Colonic mucosa (tissue), 4 donors: ENCODE results near the gene CREB5. TPM values are rescaled to one million over a fixed set of nuclear protein-coding genes. Genes with fewer than 3 reads are reported as not detected.

Experiments used
- DNase-seq: peaks from one replicate; pipeline ENCODE4 v3.0.0-alpha.2; 2020
- H3K27ac ChIP-seq: fragments of 200-600 bp; one replicate; pipeline ENCODE4 v1.8.0; 2021
- H3K27me3 ChIP-seq: fragments of 200-600 bp; one replicate; pipeline ENCODE4 v1.8.0; 2021
- H3K36me3 ChIP-seq: fragments of 200-600 bp; one replicate; pipeline ENCODE4 v1.8.0; 2021
- H3K4me1 ChIP-seq: fragments of 200-600 bp; one replicate; pipeline ENCODE4 v1.8.0; 2021; ENCODE audit warnings: mild to moderate bottlenecking
- H3K4me3 ChIP-seq: fragments of 200-600 bp; one replicate; pipeline ENCODE4 v1.8.0; 2021
- H3K9ac ChIP-seq, 2 donors: one replicate each; pipeline ENCODE4 v1.7.0; 2013; ENCODE audit warnings: control low read depth in 2 of 2, low read depth in 2 of 2, low read length in 2 of 2
- H3K9me3 ChIP-seq: fragments of 200-600 bp; one replicate; pipeline ENCODE4 v1.8.0; 2021
- CTCF ChIP-seq: fragments of 200-600 bp; IDR thresholded peaks from one replicate; pipeline ENCODE4 v1.8.0; 2022; ENCODE audit warnings: antibody characterized with exemption, mild to moderate bottlenecking
- intact Hi-C: fragments of 100-400 bp; cut with DNase I; formaldehyde crosslinking; loops from one replicate; pipeline ENCODE4 v1.14.1; 2022
- total RNA-seq, 2 donors: library from RNA; stranded (reverse); fragmentation: NEBNext Ultra II Directional in 1 of 2; extraction: Animal tissue kit (Norgen Biotek cat#: 25700) in 1 of 2; gene quantifications; one replicate each; pipeline ENCODE4 v1.2.1, GENCODE V29; 2021
- donor health status: healthy.
- donor health status: DM: no; HTN: no; CAD: no.
- donor health status: DM: no; HTN: no; CAD: no.

Gene CREB5
- total RNA-seq, 2 donors from 2014 or later, result 0.54 to 3.6 TPM

GRCh38 chr7:28656529-28656928 lies 244.2 kb downstream of the CREB5 start:
- DNase-seq, result no peak
- no peaks in the 10 kb centered on the region for H3K36me3 ChIP-seq
- intact Hi-C loops, result no loop called here

GRCh38 chr7:28658381-28658780 lies 246.1 kb downstream of the CREB5 start:
- no peaks in the 10 kb centered on the region for H3K4me1 ChIP-seq
- no peaks in the 10 kb centered on the region for H3K27me3 ChIP-seq
- no peak overlapping the region for H3K9ac ChIP-seq
- H3K36me3 ChIP-seq, result no peaks in the 10 kb centered on the region
- DNase-seq, result no peak
- no peak overlapping the region for H3K27ac ChIP-seq
- no peaks in the 10 kb centered on the region for H3K9me3 ChIP-seq
- H3K4me3 ChIP-seq, result no peak overlapping the region
- intact Hi-C loops, result no loop called here
- TF ChIP-seq CTCF, result no peak

More at GRCh38 chr7:28656529-28656928, 244.2 kb downstream of the CREB5 start:
- no peak overlapping the region for H3K9ac ChIP-seq
- no peaks in the 10 kb centered on the region for H3K4me1 ChIP-seq
- H3K27me3 ChIP-seq, result no peaks in the 10 kb centered on the region
- H3K27ac ChIP-seq, result no peak overlapping the region
- H3K4me3 ChIP-seq, result no peak overlapping the region
- no peaks in the 10 kb centered on the region for H3K9me3 ChIP-seq
- TF ChIP-seq CTCF, result no peak

GRCh38 chr7:28660132-28660531 lies 247.8 kb downstream of the CREB5 start:
- Histone ChIP-seq H3K27me3 (no peaks in the 10 kb centered on the region), H3K27ac (no peak overlapping the region), H3K9me3 (no peaks in the 10 kb centered on the region), H3K4me3 (no peak overlapping the region), H3K36me3 (no peaks in the 10 kb centered on the region), H3K9ac (no peak overlapping the region), H3K4me1 (no peaks in the 10 kb centered on the region)
- intact Hi-C loops, result no loop called here
- TF ChIP-seq CTCF, result no peak
- no peak for DNase-seq

DNA sequence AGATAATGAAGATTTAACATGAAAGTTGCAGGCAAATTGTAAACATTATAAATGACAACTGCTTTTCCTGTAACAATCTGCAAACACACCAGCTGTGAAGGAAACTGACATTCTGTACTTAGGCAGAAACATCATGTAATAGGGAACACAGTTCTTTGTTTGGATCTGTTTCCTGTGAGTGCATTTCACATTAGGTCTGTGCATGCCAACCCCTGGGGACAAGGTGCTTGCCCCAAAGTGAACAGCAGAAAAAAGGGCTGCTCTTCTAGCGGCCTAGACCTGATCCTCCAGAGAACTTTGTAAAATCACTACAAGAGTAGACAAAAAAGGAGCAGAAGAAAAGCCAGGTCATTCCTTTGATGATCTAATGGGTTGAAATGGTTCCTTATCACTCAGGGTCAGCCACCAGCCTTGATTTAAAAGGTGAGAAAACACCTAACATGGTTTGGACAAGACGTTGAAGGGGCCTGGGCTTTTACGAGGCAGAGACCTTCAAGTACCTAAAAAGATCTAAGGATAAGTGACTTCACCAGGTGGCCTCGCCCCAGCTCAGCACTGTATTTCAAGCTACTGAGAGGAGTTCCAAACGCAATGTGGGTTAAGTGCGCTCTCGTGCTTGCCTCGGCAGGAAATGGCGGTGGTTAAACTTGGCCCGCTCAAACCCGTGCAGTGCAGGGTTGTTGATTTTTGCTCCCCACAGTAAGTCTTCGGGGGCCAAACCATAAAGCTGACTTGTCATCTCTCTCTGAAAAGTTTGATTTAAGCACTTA lies 249.7 kb downstream of the CREB5 start:
- no peak for TF ChIP-seq CTCF
- no peaks in the 10 kb centered on the region for H3K36me3 ChIP-seq
- no peak overlapping the region for H3K4me3 ChIP-seq
- no peaks in the 10 kb centered on the region for H3K4me1 ChIP-seq
- no peak for DNase-seq
- H3K27me3 ChIP-seq, result no peaks in the 10 kb centered on the region
- no peak overlapping the region for H3K27ac ChIP-seq
- H3K9ac ChIP-seq, result no peak overlapping the region
- no peaks in the 10 kb centered on the region for H3K9me3 ChIP-seq
- intact Hi-C loops, result no loop called here

DNA sequence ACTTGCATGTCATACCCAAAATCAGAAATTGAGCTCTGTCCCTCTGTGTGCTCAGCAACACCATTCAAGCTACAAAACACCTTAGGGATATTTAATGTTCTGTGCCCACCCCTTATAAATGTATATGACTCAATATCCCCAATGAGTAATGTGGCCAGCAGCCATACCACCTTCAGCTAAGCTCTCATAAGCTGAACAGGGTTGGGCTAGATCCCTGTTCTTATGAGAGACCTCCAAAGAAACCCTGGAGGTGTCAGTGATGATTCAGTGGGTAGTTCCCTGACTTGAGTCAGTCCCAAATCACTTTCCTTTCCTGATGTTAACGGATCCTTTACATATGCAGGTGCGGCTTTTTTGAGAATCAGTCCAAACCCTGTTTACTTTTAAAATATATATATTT lies 253.8 kb downstream of the CREB5 start:
- Histone ChIP-seq H3K27ac (no peak overlapping the region), H3K9me3 (no peaks in the 10 kb centered on the region), H3K4me1 (no peaks in the 10 kb centered on the region), H3K27me3 (no peaks in the 10 kb centered on the region), H3K36me3 (no peaks in the 10 kb centered on the region), H3K9ac (no peak overlapping the region), H3K4me3 (no peak overlapping the region)
- no peak for DNase-seq
- no peak for TF ChIP-seq CTCF
- intact Hi-C loops, result no loop called here
